ENCODE measurements around the gene UCHL3. TPM values are rescaled to one million over a fixed set of nuclear protein-coding genes. Genes with fewer than 3 reads are reported as not detected.

The UCHL3 gene
- total and polyA plus RNA-seq, 3 donors from 2014 or later = 31.1 to 100 (median 49.1) TPM

DNA sequence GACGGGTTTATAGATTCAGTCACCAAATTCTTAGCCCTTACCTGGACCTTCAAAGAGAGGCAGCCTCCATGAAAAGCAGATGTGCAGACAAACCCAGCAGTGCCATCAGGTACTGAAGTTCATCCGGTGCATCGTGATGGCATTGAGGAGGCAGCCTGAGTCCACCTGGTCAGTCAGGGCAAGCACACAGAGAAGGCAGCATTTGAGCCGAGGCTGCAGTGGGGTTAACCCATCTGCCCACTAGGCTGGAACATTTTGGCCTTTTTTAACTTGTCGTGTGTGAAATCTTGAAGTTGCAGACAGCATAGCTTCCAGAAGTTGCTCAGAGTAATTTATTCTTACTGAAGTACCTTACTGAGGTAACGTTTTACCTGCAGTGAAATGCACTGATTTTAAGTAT lies 91.4 kb downstream of the UCHL3 start:
- H3K4me1 ChIP-seq = no peaks in the 10 kb centered on the region
- H3K27me3 ChIP-seq = no peaks in the 10 kb centered on the region
- DNase-seq = no peak
- TF ChIP-seq, protein P1, sequence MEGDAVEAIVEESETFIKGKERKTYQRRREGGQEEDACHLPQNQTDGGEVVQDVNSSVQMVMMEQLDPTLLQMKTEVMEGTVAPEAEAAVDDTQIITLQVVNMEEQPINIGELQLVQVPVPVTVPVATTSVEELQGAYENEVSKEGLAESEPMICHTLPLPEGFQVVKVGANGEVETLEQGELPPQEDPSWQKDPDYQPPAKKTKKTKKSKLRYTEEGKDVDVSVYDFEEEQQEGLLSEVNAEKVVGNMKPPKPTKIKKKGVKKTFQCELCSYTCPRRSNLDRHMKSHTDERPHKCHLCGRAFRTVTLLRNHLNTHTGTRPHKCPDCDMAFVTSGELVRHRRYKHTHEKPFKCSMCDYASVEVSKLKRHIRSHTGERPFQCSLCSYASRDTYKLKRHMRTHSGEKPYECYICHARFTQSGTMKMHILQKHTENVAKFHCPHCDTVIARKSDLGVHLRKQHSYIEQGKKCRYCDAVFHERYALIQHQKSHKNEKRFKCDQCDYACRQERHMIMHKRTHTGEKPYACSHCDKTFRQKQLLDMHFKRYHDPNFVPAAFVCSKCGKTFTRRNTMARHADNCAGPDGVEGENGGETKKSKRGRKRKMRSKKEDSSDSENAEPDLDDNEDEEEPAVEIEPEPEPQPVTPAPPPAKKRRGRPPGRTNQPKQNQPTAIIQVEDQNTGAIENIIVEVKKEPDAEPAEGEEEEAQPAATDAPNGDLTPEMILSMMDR (IDR thresholded peaks at IDR 0.05) = no peak
- no peak for TF ChIP-seq POLR2A (IDR thresholded peaks at IDR 0.05)
- 89 to 91% methylated on average over 6 of the region's 6 CpGs for WGBS, 2 donors
- H3K27ac ChIP-seq = no peak overlapping the region
- intact Hi-C loops (cut with DNase I; ENCODE audit: low total_unique reads) = no loop called here
- no peak overlapping the region for H3K4me3 ChIP-seq
- no peaks in the 10 kb centered on the region for H3K36me3 ChIP-seq (ENCODE audit: low read depth, missing control alignments)
- no peaks in the 10 kb centered on the region for H3K9me3 ChIP-seq

DNA sequence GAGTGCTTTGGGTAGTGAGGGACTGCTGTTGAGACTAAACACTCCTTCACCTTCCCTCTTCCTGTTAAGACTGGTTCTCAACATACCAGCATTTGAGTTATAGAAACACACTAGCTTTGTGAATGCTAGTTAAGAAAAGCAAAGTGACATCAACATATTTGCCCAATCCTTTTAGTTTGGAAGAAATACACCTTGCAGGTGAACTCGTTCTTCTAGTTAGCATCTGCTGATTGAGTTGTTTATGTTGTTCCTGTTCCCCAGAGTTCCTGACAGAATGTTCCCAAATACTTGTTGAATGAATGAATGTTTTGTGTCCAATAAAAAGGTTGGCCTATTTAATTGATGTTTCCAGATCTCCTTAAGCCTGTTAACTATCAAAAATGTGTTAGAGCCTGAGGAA lies 93.6 kb downstream of the UCHL3 start:
- no peak for TF ChIP-seq POLR2A (IDR thresholded peaks at IDR 0.05)
- TF ChIP-seq, protein P1 (IDR thresholded peaks at IDR 0.05) = no peak
- H3K9me3 ChIP-seq = no peaks in the 10 kb centered on the region
- no peak overlapping the region for H3K4me3 ChIP-seq
- intact Hi-C loops (cut with DNase I; ENCODE audit: low total_unique reads) = no loop called here
- H3K27me3 ChIP-seq = no peaks in the 10 kb centered on the region
- H3K36me3 ChIP-seq (ENCODE audit: low read depth, missing control alignments) = no peaks in the 10 kb centered on the region
- no peak for DNase-seq
- H3K4me1 ChIP-seq = no peaks in the 10 kb centered on the region
- H3K27ac ChIP-seq = no peak overlapping the region
- WGBS, 2 donors = 80 to 95% methylated on average over 1 of the region's 1 CpG

DNA sequence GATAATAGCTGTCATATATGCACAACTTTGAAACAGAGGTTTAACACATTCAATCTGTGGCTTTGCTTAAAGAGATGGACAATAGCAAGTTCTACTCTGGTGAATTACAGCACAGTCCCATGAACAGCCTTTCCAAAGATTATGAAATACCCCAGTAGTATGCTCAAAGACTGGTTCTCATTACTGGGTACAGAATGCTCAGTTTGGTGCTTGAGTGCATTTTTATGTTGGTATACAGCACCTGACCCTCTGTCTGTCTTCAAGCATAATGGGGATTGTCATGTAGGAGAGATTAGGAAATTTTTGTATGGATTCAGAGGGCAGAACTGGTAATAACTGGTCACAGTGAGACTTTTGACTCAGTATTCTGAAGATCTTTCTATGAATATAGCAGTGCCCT lies 94.1 kb downstream of the UCHL3 start:
- DNase-seq = no peak
- intact Hi-C loops (cut with DNase I; ENCODE audit: low total_unique reads) = no loop called here
- Histone ChIP-seq H3K4me3 (no peak overlapping the region), H3K4me1 (no peaks in the 10 kb centered on the region), H3K9me3 (no peaks in the 10 kb centered on the region), H3K27me3 (no peaks in the 10 kb centered on the region), H3K36me3 (ENCODE audit: low read depth, missing control alignments) (no peaks in the 10 kb centered on the region), H3K27ac (no peak overlapping the region)
- TF ChIP-seq, protein P1 (IDR thresholded peaks at IDR 0.05) = no peak
- TF ChIP-seq POLR2A (IDR thresholded peaks at IDR 0.05) = no peak

DNA sequence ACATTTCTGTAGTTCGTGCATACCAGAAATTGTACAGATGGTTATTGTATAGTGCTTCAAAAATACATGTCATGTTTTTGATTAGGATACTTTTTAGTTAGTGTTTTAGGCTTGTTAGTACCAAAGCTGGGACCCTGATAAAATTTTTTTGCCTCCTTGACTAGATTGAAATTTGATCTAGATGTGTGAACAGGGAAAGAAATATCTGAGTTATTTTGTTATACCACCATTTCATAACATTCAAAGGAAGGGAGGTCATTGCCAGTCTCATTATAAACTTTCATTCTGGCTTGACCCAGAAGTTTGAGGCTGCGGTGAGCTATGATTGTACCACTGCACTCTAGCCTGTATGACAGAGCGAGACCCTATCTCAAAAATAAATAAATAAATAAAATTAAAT lies 95.5 kb downstream of the UCHL3 start:
- Histone ChIP-seq H3K27me3 (no peaks in the 10 kb centered on the region), H3K36me3 (ENCODE audit: low read depth, missing control alignments) (no peaks in the 10 kb centered on the region), H3K4me3 (no peak overlapping the region), H3K4me1 (no peaks in the 10 kb centered on the region), H3K9me3 (no peaks in the 10 kb centered on the region), H3K27ac (no peak overlapping the region)
- no peak for DNase-seq
- TF ChIP-seq, protein P1 (IDR thresholded peaks at IDR 0.05) = no peak
- no peak for TF ChIP-seq POLR2A (IDR thresholded peaks at IDR 0.05)
- WGBS, 2 donors = 91 to 92% methylated on average over 3 of the region's 3 CpGs
- intact Hi-C loops (cut with DNase I; ENCODE audit: low total_unique reads) = no loop called here

DNA sequence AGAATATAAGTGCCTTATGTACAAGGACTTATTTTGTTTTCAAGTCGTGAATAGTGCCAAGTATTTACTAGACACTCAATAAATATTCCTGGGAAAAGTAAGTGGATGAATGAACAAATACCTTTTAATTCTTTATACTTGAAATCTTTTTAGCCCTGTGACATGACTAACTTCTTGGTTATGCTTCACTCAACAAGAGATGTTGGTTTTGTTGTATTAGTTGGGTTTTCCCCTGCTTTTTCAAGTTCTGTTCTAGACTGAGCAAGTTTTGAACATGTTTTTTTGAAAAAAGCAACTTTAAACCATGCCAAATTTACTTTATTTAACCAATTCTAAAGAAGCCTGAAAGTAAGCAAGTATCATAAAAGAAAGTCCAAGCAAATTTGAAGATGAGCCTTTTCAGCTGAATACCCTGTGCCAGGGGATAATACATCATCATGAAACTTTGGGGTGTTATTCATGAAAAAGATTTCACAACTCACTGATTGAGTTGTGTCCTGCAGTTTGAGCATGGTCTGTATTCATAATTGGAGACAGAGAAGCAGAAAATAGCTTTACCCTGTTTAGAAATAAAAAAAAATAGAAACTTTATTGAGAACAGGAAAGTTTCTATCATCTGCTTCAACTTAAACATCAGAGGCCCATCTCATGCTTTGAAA lies 97.7 kb downstream of the UCHL3 start:
- TF ChIP-seq, protein P1 (IDR thresholded peaks at IDR 0.05) = no peak
- TF ChIP-seq POLR2A (IDR thresholded peaks at IDR 0.05) = no peak
- H3K4me1 ChIP-seq = no peaks in the 10 kb centered on the region
- 86 to 89% methylated on average over 1 of the region's 1 CpG for WGBS, 2 donors
- intact Hi-C loops (cut with DNase I; ENCODE audit: low total_unique reads) = no loop called here
- H3K27me3 ChIP-seq = no peaks in the 10 kb centered on the region
- no peak overlapping the region for H3K4me3 ChIP-seq
- no peaks in the 10 kb centered on the region for H3K9me3 ChIP-seq
- H3K36me3 ChIP-seq (ENCODE audit: low read depth, missing control alignments) = no peaks in the 10 kb centered on the region
- H3K27ac ChIP-seq = no peak overlapping the region
- no peak for DNase-seq

Data from testis (tissue), 3 donors.